Measurements from ENCODE around the gene NEURL1.

DNA sequence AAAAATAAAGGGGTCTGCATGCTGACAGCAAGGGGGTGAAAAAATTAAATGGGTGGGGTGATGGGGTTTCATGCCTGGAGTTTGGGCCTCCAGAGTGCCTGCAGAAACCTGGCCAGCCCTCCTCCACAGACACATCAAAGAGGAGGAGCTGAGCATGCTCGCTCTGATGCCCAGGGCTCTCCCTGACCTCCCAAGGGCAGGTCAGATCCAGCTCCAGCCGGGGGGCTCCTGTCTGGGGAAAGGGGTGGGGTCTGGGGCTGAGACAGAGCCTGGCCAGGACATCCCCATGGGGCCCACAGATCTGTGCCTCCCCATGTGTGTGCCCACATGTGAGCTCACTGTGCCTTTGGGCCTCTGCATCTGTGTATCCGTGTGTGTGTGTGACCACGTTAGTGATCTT lies 33.9 kb upstream of the NEURL1 start:
- TF ChIP-seq ZNF274 (IDR thresholded peaks at IDR 0.05; ENCODE audit: low read depth, low read length) = no peak
- TF ChIP-seq YY1 (IDR thresholded peaks at IDR 0.05; ENCODE audit: insufficient read depth, insufficient read length) = no peak
- no peak for TF ChIP-seq SUZ12 (IDR thresholded peaks at IDR 0.05; ENCODE audit: extremely low read depth, insufficient read depth, insufficient read length)
